AG04449 (cell line): ENCODE data around the gene KLHL5.
"Not testable (repeated sequence)": the region's sequence is repeated elsewhere in the genome, so short reads cannot be mapped to it uniquely, and the experiment has no call there.

Experiments
- CTCF ChIA-PET: fragments of 350-600 bp; formaldehyde crosslinking; extraction: SDS; loops from one replicate; lab custom pipeline; 2021; ENCODE audit warnings: antibody characterized with exemption; lab: Yijun Ruan, JAX
- POLR2A ChIA-PET: fragments of 400-600, 350-600 bp; formaldehyde crosslinking; extraction: SDS; loops from one replicate; lab custom pipeline; 2020; ENCODE audit warnings: antibody characterized with exemption, inconsistent platforms; lab: Yijun Ruan, JAX
- DNase-seq: peaks from one replicate; pipeline ENCODE4 v3.0.0-alpha.2; 2010; ENCODE audit warnings: low read depth, low spot score
- H3K4me3 ChIP-seq: 2 replicates; pipeline ENCODE4 v1.5.1; 2011; ENCODE audit warnings: low read depth, mild to moderate bottlenecking, control low read depth, low read length
- TF ChIP-seq, protein P1 (sequence below): IDR thresholded peaks from one replicate; pipeline ENCODE4 v1.5.1; 2011; ENCODE audit warnings: mild to moderate bottlenecking, moderate library complexity, low read length, control low read depth, inconsistent platforms; ENCODE audit not compliant: insufficient read depth; ENCODE audit errors: missing control alignments

KLHL5 gene

GRCh38 chr4:39126256-39127095 lies 64.4 kb downstream of the KLHL5 start:
- ChIA-PET POLR2A (no interaction called here), CTCF (interaction anchor here (2.2 kb wide), 1 partner anchor 9 kb away, joined by 12 read pairs; no protein-coding TSS in a partner anchor)
- TF ChIP-seq, protein P1, sequence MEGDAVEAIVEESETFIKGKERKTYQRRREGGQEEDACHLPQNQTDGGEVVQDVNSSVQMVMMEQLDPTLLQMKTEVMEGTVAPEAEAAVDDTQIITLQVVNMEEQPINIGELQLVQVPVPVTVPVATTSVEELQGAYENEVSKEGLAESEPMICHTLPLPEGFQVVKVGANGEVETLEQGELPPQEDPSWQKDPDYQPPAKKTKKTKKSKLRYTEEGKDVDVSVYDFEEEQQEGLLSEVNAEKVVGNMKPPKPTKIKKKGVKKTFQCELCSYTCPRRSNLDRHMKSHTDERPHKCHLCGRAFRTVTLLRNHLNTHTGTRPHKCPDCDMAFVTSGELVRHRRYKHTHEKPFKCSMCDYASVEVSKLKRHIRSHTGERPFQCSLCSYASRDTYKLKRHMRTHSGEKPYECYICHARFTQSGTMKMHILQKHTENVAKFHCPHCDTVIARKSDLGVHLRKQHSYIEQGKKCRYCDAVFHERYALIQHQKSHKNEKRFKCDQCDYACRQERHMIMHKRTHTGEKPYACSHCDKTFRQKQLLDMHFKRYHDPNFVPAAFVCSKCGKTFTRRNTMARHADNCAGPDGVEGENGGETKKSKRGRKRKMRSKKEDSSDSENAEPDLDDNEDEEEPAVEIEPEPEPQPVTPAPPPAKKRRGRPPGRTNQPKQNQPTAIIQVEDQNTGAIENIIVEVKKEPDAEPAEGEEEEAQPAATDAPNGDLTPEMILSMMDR: no peak
- H3K4me3 ChIP-seq: no peak overlapping the region
- DNase-seq: no peak

- POLR2A ChIA-PET: no interaction called here
- no peak for DNase-seq
- CTCF ChIA-PET: interaction anchor here (1.0 to 3.8 kb wide), 11 partner anchors 10 to 374 kb away, joined by 4 to 48 read pairs (median 7); no protein-coding TSS in a partner anchor
- H3K4me3 ChIP-seq: no peak overlapping the region
- TF ChIP-seq, protein P1: no peak
These were observed 71.6 kb downstream of the KLHL5 start for GRCh38 chr4:39133623-39134022.

DNA sequence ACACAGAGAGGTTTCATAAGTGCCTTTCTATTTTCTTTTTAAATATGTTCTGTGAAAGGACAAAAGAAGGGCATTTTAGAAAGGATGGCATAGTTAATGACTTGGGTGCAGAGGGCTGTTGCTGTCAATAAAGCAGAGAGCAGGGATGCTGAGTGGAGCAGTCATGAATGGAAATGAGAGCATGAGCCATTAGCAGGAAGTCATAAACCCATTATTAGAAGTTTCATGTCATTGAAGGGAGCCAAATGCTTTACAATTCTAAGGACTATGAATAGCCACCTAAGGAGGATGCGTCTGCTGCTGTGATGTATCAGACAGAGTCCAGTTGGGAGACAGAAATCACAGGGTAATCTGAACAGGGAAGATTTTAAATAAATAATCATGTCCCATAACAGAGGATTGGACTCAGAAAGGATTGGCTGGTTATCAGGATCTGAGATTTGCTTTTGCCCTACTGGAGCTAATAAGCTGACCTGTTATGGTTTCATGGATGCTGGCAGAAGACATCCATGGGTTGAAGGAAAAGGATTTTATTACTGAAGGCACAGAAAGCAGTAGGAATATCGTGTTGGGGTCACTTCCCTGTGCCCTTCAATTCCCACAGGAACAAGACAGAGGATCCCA lies 72.8 kb downstream of the KLHL5 start:
- TF ChIP-seq, protein P1: no peak
- peak overlapping the region; percentile 23; the same call in 1 of the 2 replicates for H3K4me3 ChIP-seq
- CTCF ChIA-PET: interaction anchor here (0.6 to 3.8 kb wide), 48 partner anchors 9 to 394 kb away, joined by 3 to 48 read pairs (median 4); no protein-coding TSS in a partner anchor
- DNase-seq: no peak
- POLR2A ChIA-PET: no interaction called here

DNA sequence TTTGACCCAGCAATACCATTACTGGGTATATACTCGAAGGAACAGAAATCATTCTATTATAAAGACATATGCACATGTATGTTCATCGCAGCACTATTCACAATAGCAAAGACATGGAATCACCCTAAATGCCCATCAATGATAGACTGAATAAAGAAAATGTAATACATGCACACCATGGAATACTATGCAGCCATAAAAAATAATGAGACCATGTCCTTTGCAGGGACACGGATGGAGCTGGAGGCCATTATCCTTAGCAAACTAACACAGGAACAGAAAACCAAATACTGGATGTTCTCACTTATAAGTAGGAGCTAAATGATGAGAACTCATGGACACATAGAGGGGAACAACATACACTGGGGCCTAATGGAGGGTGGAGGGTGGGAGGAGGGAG lies 76.2 kb downstream of the KLHL5 start:
- H3K4me3 ChIP-seq, POLR2A ChIA-PET, DNase-seq: not testable (repeated sequence)
- CTCF ChIA-PET: interaction anchor here (1.0 kb wide), 2 partner anchors 10 to 356 kb away, joined by 3 read pairs; partner anchors contain the start of gene TLR10

- ChIA-PET POLR2A (no interaction called here), CTCF (interaction anchor here (0.9 to 1.5 kb wide), 4 partner anchors 9 to 14 kb away, joined by 3 to 13 read pairs (median 3); no protein-coding TSS in a partner anchor)
- TF ChIP-seq, protein P1: no peak
- DNase-seq: no peak
- H3K4me3 ChIP-seq: no peak overlapping the region
These were observed 84.2 kb downstream of the KLHL5 start for GRCh38 chr4:39146211-39146610.

GRCh38 chr4:39154009-39154408 lies 92.0 kb downstream of the KLHL5 start:
- no peak for DNase-seq
- TF ChIP-seq, protein P1: no peak
- ChIA-PET POLR2A (no interaction called here), CTCF (interaction anchor here (1.3 to 1.8 kb wide), 2 partner anchors 19 to 395 kb away, joined by 3 to 4 read pairs; no protein-coding TSS in a partner anchor)
- no peak overlapping the region for H3K4me3 ChIP-seq
